Osteocyte (in vitro differentiated cells): Measurements from ENCODE around the gene OTOS. TPM values are rescaled to one million over a fixed set of nuclear protein-coding genes. Genes with fewer than 3 reads are reported as not detected.

Experiments
- DNase-seq: peaks from one replicate; pipeline ENCODE4 v3.0.0; 2021; ENCODE audit warnings: mixed read lengths; ENCODE audit not compliant: unreplicated experiment; ENCODE audit errors: extremely low spot score
- H3K27ac Mint-ChIP-seq: one replicate; pipeline ENCODE4 v1.8.0; 2021; ENCODE audit warnings: mild to moderate bottlenecking, mixed read lengths; ENCODE audit not compliant: unreplicated experiment
- H3K27me3 Mint-ChIP-seq: one replicate; pipeline ENCODE4 v1.8.0; 2021; ENCODE audit warnings: mixed read lengths; ENCODE audit not compliant: unreplicated experiment
- H3K36me3 Mint-ChIP-seq: one replicate; pipeline ENCODE4 v1.8.0; 2021; ENCODE audit warnings: mixed read lengths; ENCODE audit not compliant: unreplicated experiment
- H3K4me1 Mint-ChIP-seq: one replicate; pipeline ENCODE4 v1.8.0; 2021; ENCODE audit warnings: mixed read lengths; ENCODE audit not compliant: unreplicated experiment
- H3K4me3 Mint-ChIP-seq: one replicate; pipeline ENCODE4 v1.8.0; 2021; ENCODE audit warnings: mild to moderate bottlenecking, moderate library complexity, mixed read lengths; ENCODE audit not compliant: unreplicated experiment
- H3K9me3 Mint-ChIP-seq: one replicate; pipeline ENCODE4 v1.8.0; 2021; ENCODE audit warnings: mixed read lengths; ENCODE audit not compliant: unreplicated experiment
- CTCF ChIP-seq: fragments of 200-600 bp; sonication (generic); IDR thresholded peaks from 2 replicates; pipeline ENCODE4 v1.5.0; 2021; ENCODE audit warnings: antibody characterized with exemption, mild to moderate bottlenecking, moderate library complexity
- total RNA-seq: library from RNA; stranded (reverse); gene quantifications from 2 replicates; pipeline ENCODE4 v1.2.1, GENCODE V29; 2021

Gene OTOS
- total RNA-seq, 1 donor from 2014 or later: not detected

- peaks cover 8% of the 10 kb centered on the region for H3K4me1 Mint-ChIP-seq
- DNase-seq: no peak
- no peaks in the 10 kb centered on the region for H3K27me3 Mint-ChIP-seq
- no peak for TF ChIP-seq CTCF
- H3K4me3 Mint-ChIP-seq: no peak overlapping the region
- peaks cover 44% of the 10 kb centered on the region for H3K36me3 Mint-ChIP-seq
- no peak overlapping the region for H3K27ac Mint-ChIP-seq
- no peaks in the 10 kb centered on the region for H3K9me3 Mint-ChIP-seq
Observed at GRCh38 chr2:240129731-240130392, 10.6 kb downstream of the OTOS start.

GRCh38 chr2:240129311-240129710 is 11.1 kb downstream of the OTOS start:
- no peak overlapping the region for H3K4me3 Mint-ChIP-seq
- H3K36me3 Mint-ChIP-seq: peaks cover 44% of the 10 kb centered on the region
- H3K27ac Mint-ChIP-seq: no peak overlapping the region
- no peaks in the 10 kb centered on the region for H3K27me3 Mint-ChIP-seq
- peaks cover 3% of the 10 kb centered on the region for H3K4me1 Mint-ChIP-seq
- no peak for DNase-seq
- TF ChIP-seq CTCF: no peak
- no peaks in the 10 kb centered on the region for H3K9me3 Mint-ChIP-seq

- Mint-ChIP-seq H3K36me3 (peaks cover 44% of the 10 kb centered on the region), H3K4me3 (no peak overlapping the region), H3K9me3 (no peaks in the 10 kb centered on the region), H3K4me1 (no peaks in the 10 kb centered on the region), H3K27ac (no peak overlapping the region), H3K27me3 (no peaks in the 10 kb centered on the region)
- no peak for DNase-seq
- TF ChIP-seq CTCF: no peak
Observed at GRCh38 chr2:240128608-240129145, 11.8 kb downstream of the OTOS start.

GRCh38 chr2:240127911-240128607 is 12.4 kb downstream of the OTOS start:
- no peak overlapping the region for H3K27ac Mint-ChIP-seq
- H3K9me3 Mint-ChIP-seq: no peaks in the 10 kb centered on the region
- no peak overlapping the region for H3K4me3 Mint-ChIP-seq
- no peak for TF ChIP-seq CTCF
- no peaks in the 10 kb centered on the region for H3K27me3 Mint-ChIP-seq
- H3K4me1 Mint-ChIP-seq: no peaks in the 10 kb centered on the region
- DNase-seq: no peak
- H3K36me3 Mint-ChIP-seq: peaks cover 44% of the 10 kb centered on the region

GRCh38 chr2:240127191-240127750 is 13.2 kb downstream of the OTOS start:
- Mint-ChIP-seq H3K4me1 (no peaks in the 10 kb centered on the region), H3K27ac (no peak overlapping the region), H3K9me3 (no peaks in the 10 kb centered on the region), H3K36me3 (peaks cover 43% of the 10 kb centered on the region), H3K27me3 (no peaks in the 10 kb centered on the region), H3K4me3 (no peak overlapping the region)
- TF ChIP-seq CTCF: no peak
- no peak for DNase-seq
